ENCODE results near the gene AP1S3.
"Not testable (repeated sequence)": the region's sequence is repeated elsewhere in the genome, so short reads cannot be mapped to it uniquely, and the experiment has no call there.

AP1S3 gene

GRCh38 chr2:223852281-223852795 lies 15.0 kb upstream of the AP1S3 start:
- DNase-seq (ENCODE audit: low read depth) = no peak

DNA sequence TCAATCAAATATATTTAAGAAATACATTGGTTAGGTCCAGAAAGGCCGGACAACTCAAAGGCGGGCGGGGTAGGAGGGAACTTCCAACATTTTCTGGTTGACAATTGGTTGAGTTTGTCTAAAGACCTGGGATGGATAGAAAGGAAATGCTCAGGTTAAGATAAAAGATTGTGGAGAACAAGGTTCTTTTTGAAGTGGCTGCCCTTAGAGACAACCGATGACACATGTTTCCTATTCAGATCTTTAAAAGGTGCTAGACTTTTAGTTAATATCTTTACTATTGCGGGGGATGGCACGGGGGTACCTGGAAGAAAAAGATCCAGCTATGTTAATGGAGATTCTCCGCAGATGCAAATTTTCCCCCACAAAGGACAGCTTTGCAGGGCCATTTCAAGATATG lies 10.0 kb upstream of the AP1S3 start:
- no peak for DNase-seq (ENCODE audit: low read depth)

GRCh38 chr2:223846515-223846914 lies 9.1 kb upstream of the AP1S3 start:
- DNase-seq (ENCODE audit: low read depth) = peak; percentile 54

- no peak for DNase-seq (ENCODE audit: low read depth)
Measured at GRCh38 chr2:223841436-223842190, 4.2 kb upstream of the AP1S3 start.

DNA sequence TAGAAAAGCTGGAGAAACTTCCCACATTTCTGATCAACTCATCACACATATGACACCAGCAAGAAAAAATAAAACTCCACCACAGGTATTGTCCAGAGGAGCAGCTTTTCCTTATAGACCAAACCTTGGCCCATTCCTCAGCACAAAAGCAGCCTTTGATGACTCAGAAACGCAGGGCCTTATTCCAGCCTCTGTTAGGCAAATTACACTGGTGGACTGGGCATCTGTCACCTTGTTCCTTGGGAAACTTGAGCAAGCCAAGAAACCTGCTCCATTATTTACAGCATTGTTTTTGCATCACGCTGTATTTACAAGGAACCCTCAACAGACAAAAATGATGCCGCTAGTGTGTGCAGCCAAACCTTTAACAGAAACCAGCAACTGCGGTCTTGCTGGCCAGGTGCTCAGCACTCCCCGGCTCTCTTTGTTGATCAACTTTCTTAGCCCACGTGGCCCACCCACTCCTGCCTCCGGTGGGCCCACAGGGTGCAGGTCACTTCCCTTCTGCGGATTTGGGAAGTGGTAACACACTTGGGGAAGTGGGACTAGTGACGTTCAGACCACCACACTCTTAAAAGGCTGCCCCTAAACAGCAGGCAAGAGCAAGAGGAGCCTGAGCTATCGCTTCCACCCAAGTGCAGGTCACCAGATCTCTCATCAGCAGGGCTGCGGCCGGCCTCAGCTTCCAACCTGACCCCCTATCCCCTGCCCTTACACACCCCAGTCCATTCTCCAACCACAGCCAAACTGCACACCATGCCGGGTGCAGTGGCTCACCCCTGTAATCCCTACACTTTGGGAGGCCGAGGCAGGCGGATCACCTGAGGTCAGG lies 1.5 kb downstream of the AP1S3 start:
- DNase-seq (ENCODE audit: low read depth) = no peak

DNA sequence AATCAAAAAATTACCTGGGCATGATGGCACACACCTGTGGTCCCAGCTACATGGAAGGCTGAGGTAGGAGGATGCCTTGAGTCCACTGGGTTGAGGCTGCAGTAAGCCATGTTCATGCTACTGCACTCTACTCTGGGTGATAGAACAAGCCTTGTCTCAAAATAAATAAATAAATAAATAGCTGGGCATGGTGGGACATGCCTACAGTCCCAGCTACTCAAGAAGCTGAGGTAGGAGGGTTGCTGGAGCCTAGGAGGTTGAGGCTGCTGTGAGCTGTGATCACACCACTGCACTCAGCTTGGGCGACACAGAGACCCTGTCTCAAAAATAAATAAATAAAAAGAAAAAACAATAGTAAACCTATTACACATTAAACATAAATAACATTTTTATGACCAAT lies 3.0 kb downstream of the AP1S3 start:
- DNase-seq (ENCODE audit: low read depth) = no peak

DNA sequence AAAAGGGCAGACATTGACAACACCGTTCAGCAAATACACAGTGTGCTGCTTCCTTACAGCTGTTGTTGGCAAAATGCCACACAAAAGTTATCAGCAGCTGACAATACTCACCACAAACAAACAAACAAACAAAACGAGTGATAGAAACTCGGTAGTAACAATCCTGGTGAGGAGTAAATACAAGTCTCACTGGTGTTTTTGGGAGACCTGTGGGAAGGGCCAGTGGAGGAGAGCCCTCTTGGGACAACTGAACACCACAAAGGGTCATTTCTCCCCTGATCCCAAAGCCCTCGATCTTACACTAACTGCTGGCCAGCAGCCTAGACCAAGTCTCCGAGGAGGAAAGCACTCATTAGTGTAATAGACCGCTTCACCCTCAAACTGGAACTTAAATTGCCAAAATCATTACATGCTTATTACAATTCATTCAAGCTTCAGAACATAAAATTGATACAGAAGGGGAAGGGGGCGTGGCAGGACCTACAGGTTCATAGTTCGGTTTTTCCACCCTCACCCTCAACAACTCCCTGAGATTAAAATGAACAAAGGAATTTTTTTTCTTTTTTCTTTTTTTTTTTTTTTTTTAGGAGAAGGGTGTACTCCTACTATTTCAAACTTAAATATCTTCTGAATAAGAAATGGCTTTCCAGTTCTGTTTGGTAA lies 5.0 kb downstream of the AP1S3 start:
- DNase-seq (ENCODE audit: low read depth) = no peak

DNA sequence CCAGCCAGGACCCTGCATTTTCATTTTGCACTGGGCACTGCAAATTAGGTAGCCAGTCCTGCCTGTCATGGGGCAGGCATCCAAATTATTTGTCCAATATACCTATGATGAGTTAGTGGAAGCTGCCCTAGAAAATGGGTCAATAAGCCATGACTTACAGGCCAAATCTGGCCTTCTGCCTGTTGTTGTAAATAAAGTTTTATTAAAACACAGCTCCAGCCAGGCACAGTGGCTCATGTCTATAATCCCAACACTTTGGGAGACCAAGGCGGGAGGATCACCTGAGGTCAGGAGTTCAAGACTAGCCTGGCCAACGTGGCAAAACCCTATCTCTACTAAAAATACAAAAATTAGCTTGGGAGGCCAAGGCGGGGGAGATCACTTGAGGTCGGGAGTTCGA lies 8.3 kb downstream of the AP1S3 start:
- DNase-seq (ENCODE audit: low read depth) = no peak

- no peak for DNase-seq (ENCODE audit: low read depth)
Measured at GRCh38 chr2:223828314-223828713, 9.1 kb downstream of the AP1S3 start.

DNA sequence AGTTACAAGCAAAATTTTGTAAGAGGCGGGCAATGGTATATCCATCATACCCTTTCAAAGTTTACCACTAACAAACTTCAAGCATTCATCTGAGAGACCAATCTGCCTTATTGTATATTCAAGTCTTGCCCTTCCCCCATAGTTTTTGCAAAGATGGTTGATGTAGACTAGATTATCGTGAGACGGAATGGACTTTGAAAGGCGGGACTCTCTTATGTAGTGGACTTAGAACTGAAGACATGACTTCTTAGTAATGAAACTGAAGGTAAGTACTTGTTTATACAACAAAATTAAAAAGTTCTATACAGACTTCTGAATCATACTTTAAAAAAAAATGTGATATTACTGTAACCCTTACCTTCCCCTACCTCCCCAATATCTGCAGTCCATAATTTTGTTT lies 10.4 kb downstream of the AP1S3 start:
- no peak for DNase-seq (ENCODE audit: low read depth)

- no peak for DNase-seq (ENCODE audit: low read depth)
Measured at GRCh38 chr2:223824301-223824700, 13.1 kb downstream of the AP1S3 start.

- DNase-seq (ENCODE audit: low read depth) = no peak
Measured at GRCh38 chr2:223822818-223823217, 14.6 kb downstream of the AP1S3 start.

- no peak for DNase-seq (ENCODE audit: low read depth)
Measured at GRCh38 chr2:223820549-223820948, 16.8 kb downstream of the AP1S3 start.

DNA sequence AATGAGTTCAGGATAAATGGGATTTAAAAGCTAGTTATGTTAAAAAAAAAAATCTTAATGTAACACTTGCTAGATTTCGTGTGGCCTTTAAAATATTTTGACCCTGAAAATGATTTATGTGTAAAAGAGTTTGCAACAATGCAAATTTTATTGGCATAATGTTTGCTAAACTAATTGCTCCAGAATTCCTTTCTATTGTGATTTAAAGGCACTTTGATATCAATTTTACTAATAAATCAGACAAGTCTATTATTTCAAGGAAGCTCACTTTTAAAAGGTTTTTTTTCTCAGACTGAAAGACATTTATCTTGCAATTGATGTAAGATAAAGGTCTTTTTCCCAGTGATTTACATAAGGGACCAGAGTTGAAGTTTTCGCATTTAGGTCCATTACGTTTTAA lies 17.5 kb downstream of the AP1S3 start:
- DNase-seq (ENCODE audit: low read depth) = no peak

DNA sequence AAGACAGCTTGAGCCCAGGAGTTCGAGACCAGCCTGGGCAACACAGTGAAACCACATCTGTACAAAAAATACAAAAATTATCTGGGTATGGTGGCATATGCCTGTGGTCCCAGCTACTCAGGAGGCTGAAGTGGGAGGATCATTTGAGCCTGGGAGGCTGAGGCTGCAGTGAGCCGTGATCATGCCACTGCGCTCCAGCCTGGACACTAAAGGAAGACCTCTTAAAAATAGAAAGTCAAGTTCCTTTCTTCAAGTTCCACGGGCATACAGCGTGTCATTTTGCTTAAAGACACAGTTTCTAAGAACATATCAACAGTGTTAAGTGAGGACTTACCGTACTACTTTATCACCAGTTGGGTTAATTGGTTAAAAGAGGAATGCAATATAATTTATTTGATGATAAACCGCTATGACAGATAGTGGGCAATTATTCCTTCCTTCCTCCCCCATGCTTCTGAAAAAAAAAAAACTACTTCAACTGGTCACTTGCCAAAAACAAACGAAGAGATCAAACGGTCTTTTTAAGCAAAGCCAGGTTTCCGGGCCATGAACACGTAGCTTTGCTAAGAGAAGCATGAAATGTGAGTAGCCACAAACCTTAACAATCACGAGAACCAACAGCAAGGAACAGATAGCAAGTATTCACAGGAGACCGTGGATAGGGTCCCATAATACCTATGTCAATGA lies 21.4 kb downstream of the AP1S3 start:
- DNase-seq (ENCODE audit: low read depth) = no peak

- DNase-seq (ENCODE audit: low read depth) = peak; percentile 95
Measured at GRCh38 chr2:223815186-223815883, 22.0 kb downstream of the AP1S3 start.

- DNase-seq (ENCODE audit: low read depth) = not testable (repeated sequence)
Measured at GRCh38 chr2:223814764-223815163, 22.6 kb downstream of the AP1S3 start.

DNA sequence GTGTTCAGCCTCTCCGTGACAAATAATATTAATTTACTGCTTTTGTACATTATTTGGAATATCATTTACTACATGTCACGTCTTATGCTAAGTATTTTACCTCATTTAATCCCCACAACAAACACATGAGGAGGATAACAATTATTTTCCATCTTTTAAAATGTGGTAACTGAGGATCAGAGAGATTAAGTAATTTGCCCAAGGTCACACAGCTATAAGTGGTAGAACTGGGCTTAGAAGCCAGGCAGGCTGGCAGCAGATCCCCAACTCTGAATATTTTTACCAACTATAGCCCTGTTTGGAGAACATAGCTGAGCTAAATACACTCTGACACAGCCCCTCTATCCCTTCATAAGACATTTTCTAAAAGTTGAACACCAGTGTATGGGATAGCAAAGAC lies 24.1 kb downstream of the AP1S3 start:
- no peak for DNase-seq (ENCODE audit: low read depth)

GRCh38 chr2:223811757-223812156 lies 25.6 kb downstream of the AP1S3 start:
- DNase-seq (ENCODE audit: low read depth) = peak; percentile 56

- DNase-seq (ENCODE audit: low read depth) = no peak
Measured at GRCh38 chr2:223805008-223805407, 32.4 kb downstream of the AP1S3 start.

DNA sequence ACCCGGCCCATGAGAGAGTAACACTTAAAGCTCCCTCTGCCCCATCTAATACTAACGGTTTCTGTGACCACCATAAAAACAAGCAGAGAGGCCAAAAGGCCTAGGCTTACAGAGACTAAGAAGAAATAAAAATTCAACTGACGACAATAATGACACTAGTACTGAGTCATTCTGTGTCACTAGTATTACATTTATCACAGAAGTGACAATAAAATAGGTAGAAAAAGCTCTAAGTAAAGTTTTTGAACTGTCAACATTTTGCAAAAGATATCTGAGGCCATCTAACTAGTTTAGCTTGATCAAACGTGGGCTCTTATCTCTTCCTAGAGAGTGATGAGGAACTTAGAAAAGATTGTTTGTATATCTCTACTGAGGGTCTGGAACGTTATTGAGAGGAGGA lies 35.6 kb downstream of the AP1S3 start:
- no peak for DNase-seq (ENCODE audit: low read depth)

Data from stromal cell of bone marrow (primary cell).